T-helper 1 cell treated with Interleukin-12 subunit alpha and Interleukin-12 subunit beta and Interleukin-4 antibody, amounts not matched to agents 30 ng/mL and 1 ng/mL, for 36 hours (primary cell): Measurements from ENCODE around the gene OAS3. TPM values are rescaled to one million over a fixed set of nuclear protein-coding genes. Genes with fewer than 3 reads are reported as not detected.
"Not testable (repeated sequence)": the region's sequence is repeated elsewhere in the genome, so short reads cannot be mapped to it uniquely, and the experiment has no call there.

ENCODE experiments used
- intact Hi-C: fragments of 100-400 bp; cut with micrococcal nuclease; formaldehyde crosslinking; loops from one replicate; pipeline ENCODE4 v1.15.1; 2024
- total RNA-seq: library from RNA; stranded (reverse); gene quantifications from 2 replicates; pipeline ENCODE4 v1.2.3, GENCODE V29; 2022

Gene OAS3, protein sequence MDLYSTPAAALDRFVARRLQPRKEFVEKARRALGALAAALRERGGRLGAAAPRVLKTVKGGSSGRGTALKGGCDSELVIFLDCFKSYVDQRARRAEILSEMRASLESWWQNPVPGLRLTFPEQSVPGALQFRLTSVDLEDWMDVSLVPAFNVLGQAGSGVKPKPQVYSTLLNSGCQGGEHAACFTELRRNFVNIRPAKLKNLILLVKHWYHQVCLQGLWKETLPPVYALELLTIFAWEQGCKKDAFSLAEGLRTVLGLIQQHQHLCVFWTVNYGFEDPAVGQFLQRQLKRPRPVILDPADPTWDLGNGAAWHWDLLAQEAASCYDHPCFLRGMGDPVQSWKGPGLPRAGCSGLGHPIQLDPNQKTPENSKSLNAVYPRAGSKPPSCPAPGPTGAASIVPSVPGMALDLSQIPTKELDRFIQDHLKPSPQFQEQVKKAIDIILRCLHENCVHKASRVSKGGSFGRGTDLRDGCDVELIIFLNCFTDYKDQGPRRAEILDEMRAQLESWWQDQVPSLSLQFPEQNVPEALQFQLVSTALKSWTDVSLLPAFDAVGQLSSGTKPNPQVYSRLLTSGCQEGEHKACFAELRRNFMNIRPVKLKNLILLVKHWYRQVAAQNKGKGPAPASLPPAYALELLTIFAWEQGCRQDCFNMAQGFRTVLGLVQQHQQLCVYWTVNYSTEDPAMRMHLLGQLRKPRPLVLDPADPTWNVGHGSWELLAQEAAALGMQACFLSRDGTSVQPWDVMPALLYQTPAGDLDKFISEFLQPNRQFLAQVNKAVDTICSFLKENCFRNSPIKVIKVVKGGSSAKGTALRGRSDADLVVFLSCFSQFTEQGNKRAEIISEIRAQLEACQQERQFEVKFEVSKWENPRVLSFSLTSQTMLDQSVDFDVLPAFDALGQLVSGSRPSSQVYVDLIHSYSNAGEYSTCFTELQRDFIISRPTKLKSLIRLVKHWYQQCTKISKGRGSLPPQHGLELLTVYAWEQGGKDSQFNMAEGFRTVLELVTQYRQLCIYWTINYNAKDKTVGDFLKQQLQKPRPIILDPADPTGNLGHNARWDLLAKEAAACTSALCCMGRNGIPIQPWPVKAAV
- 286 and 292 TPM in 2 replicates for total RNA-seq

DNA sequence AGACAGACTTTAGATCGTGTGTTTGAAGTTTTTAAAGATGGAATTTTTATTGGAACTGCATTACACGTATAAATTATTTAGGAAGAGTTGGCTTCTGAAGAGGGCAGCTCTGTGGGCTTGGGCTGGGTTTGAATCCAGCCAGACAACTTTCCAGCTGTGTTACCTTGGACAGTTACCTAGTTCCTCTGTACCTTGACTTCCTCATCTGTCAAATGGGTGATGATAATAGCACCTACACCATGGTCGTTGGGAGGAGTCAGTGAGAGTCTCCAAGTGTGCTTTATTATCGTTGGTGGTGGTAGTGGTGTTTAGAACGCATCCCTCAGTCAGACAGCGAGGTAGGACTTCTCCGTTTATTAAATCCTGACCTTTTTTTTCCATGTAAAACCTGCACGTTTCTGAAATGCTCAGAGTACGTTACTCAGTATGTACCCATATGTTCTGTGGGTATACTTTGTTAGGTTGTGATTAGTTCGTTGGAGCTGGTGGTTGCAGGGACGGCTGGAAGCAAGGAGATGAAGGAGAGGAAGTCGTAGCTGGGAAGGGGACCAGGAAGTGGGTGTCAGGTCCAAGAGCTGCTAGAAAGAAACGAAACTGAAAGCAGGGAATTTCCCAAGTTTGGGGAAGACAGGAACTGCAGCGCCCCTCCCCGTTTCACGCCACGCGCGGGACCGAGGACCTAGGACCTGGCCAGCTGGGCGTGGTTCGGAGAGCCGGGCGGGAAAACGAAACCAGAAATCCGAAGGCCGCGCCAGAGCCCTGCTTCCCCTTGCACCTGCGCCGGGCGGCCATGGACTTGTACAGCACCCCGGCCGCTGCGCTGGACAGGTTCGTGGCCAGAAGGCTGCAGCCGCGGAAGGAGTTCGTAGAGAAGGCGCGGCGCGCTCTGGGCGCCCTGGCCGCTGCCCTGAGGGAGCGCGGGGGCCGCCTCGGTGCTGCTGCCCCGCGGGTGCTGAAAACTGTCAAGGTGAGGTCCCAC, at the start of gene OAS3:
Gene OAS3 (plus strand): TSS at position 734 of the 979 bp plus-strand sequence. CDS start 57 bp downstream, at position 791.
- intact Hi-C loops: loop anchor here (1.0 to 2.0 kb wide), 4 partner anchors 32 to 247 kb away; partner anchors contain the start of genes DDX54, OAS1, OAS2 and RITA1

DNA sequence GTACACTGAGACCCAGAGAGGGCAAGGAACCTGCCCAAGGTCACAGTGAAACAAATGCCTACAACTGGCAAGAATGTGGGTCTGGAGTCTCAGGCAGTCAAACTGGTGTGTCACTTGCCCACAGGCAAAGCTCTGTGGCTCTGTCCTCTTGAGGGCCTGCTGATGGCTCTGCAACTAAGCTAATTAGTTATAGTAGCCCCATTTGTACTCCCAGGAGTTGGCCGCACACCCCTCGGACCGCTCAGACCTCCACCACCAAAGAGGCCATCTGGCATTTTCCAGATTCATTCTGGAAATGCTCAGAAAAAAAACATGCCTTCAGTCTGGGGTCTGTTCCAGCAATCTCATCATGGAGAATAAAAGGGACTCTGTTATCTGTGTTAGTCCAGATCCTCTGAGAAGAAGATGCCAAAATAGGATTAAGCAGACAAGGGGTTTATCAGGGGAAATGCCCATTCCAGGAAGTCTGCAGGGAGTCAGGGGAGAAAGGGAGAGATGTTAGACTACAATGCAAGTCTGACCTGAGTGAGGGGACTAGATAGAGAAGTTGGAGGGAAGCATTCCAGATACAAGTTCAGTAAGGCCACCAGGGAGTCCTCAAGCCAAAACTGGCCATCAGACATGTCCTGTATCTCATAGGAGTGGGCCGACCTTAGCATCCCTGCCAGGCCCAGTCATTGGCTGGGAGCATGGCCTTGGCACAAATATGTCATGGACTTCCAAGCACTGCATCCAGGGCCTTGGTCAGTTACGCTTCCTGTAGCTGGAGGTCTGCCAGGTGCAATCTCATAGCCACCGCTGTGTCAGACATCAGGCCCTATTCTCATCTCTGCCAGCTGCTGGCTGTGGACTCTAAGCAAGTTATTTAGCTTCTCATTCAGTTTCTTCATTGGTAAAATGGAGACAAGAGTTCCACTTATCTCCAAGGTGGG, 46.9 kb upstream of the OAS3 start:
- intact Hi-C loops: no loop called here

DNA sequence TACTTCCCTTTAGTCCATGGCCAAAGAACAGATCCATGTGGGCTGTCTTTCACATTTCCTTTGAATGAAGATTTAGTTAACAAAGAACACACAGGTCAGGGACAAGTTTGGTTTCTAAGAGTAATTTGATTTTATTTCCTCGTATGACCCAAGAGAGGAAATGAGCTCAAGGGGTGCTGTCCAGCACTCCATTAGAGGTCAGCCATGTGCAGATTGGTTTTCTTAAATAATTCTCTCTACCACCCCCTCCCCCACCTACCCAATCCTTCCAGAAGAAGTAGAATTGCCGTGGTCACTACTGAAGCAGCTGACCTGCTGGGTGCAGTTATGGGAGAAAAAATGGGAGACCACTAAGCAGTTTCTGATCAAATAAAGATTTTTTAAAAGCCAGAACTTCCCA, 45.4 kb upstream of the OAS3 start:
- intact Hi-C loops: no loop called here

DNA sequence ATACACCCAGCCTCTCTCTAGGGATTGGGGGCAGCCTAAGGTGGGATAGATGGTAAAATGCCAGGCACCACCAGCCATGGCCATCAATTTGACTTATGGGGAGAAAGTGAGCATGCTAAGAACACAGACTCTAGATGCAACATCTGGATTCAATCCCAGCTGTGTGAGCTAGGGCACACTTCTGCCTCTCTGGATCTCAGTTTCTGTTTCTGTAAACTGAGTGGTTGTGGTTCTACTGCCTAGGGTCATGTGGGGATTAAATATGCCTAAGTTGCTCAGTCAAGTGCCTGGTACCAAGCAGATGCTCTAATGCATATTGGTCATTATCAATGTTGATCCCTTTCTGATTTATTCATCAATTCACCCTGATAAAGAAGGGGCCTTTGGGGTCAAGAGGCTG, 44.1 kb upstream of the OAS3 start:
- intact Hi-C loops: no loop called here

DNA sequence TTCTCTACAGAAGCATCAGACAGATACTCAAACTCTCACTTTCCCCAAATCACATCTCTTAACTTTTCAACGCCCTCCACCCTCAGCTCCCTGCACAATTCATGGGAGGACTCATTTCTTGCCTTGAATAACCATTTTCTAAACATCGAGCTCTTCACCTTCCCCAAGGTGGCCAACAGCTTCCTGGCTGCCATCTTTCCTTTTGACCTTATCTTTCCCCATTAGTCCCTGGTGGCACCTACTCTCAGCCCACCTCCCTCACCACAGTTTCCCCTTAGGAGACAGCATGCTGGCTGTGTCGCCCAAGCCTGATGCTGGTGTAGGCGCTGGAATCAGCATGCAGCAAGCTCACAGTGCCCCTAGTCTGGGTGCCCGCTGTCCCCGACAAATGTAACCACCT, 39.9 kb upstream of the OAS3 start:
- intact Hi-C loops: no loop called here

DNA sequence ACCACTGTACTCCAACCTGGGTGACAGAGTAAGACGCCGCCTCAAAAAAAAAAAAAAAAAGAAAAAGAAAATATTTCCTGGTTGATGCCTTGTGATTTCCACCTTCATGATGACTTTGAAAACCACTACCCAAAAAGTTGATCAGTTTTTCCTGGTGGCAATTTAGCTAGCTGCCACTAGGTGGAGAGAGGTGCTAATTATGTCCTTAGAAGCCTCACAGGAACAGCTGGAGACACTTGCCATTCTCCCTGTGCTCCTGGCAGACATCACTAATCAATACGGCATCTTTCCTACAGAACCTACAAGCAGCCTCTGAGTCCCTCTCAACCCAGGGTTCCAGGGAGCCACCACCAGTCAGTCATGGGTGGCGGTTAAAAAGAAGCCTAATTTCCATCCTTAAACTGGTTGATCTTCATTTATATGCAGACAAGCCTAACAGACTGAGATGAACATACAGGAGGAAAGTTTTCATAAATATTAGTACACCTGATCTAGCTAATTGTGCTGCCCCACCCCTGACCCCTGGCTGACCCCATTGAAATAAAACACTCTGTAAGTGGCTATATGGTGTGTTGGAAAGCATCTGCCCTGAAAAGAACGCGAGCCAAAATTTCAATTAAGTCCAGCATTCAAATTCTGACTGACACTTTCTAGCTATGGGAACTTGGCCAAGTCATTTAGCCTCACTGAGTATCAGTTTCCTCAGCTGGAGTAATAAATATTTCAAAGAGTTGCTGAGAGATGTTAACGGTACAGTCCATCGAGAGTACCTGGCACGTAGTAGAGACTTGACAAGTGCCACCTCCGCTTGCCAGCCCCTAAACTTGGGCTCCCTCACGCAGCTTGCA, 37.8 kb upstream of the OAS3 start:
- intact Hi-C loops: loop anchor here (1.0 to 10.0 kb wide), 7 partner anchors 8 to 886 kb away; partner anchors contain the start of genes ERP29, OAS3, PTPN11 and SLC8B1

DNA sequence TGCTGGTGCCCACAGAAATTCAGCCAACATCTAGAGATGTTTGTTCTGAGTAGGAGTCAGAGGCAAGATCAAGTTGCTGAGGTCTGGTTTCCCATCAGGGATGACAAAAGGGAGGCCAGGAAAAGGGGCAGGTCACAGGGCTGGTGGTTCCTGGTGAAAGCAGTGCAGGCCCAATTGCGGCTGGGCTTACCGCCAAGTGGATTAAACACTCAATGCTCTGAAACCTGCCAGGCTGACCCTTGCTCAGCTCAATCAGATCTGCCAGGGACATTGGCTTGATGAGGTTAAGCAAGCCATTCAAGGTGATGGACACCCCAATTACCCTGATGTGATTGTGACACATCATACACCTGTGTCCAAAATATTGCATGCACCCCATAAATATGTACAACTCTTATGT, 37.0 kb upstream of the OAS3 start:
- intact Hi-C loops: loop anchor here (10.0 kb wide), 3 partner anchors 434 to 886 kb away; partner anchors contain the start of genes ERP29, PTPN11, SLC8B1 and TMEM116

DNA sequence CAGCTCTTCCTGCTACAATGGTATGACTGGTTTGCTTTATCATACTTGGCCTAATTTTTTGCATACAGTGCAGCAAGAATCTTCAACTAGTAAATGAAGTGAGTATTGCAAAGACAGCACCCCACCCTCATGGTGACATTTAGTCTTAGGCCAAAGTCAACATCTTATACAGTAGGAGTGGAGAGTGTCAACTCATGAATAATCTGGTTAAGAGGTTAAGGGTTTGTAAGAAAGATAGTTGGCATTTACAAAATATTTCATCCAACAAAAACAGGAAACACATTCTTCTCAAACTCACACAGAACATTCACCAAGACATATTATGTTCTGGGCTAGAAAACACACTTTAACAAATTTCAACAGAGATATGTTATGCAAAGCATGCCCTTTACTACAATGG, 33.7 kb upstream of the OAS3 start:
- intact Hi-C loops: loop anchor here (10.0 kb wide), 3 partner anchors 430 to 890 kb away; partner anchors contain the start of genes ERP29, PTPN11, SLC8B1 and TMEM116

DNA sequence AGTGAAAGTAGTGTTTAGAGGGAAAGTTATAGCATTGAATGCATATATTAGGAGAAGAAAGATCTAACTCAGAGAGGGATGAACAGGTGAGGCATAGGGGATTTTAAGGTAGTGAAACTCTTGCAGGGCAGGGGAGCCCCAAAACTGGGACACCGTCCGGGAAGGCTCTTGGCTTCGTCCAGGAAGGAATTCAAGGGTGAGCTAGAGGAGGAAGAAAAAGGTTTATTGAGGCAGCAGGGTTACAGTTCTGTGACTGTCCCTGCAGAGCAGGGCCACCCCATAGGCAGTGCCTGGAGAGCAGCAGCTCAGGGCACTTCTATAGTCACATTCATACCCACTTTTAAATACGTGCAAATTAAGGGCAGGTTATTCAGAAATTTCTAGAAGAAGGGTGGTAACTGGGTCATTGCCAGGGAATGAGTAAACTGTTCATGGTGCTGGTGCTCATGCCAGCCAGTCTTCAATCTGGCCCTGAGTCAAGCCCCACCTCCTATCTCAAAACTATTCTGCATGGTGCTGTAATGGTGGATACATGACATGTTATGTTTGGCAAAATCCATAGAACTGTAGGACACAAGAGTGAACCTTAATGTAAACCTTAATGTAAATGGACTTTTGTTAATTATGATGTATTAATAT, 32.7 kb upstream of the OAS3 start:
- intact Hi-C loops: loop anchor here (1.0 to 10.0 kb wide), 7 partner anchors 33 to 891 kb away; partner anchors contain the start of genes DDX54, ERP29, OAS2 and OAS3

DNA sequence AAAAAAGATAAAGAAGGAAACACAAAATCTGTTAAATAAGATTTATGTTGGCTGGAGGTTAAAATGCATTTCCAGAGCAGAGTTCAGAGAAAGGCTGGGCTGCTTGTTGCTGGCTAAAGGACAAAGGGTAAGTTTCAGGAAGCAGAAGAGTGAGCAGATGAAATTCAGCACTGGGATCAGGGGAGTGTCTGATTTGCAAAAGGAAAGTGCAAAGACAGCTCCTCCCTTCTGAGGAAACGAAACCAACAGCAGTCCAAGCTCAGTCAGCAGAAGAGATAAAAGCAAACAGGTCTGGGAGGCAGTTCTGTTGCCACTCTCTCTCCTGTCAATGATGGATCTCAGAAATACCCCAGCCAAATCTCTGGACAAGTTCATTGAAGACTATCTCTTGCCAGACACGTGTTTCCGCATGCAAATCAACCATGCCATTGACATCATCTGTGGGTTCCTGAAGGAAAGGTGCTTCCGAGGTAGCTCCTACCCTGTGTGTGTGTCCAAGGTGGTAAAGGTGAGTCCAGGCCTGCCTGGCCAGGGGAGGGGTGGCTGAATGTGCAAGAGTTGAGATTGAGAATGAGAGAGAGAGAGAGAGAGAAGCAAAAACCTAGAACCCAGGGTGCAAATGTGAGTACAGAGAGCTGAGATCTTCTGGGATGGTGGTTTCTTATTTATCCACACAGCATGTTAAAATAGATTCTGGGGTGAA, 31.4 kb upstream of the OAS3 start, which contains the start of gene OAS1:
Gene OAS1 (plus strand): TSS at position 251 of the 703 bp plus-strand sequence. CDS start 78 bp downstream, at position 329.
- intact Hi-C loops: loop anchor here (1.0 to 10.0 kb wide), 7 partner anchors 31 to 892 kb away; partner anchors contain the start of genes DDX54, ERP29, OAS2 and OAS3

DNA sequence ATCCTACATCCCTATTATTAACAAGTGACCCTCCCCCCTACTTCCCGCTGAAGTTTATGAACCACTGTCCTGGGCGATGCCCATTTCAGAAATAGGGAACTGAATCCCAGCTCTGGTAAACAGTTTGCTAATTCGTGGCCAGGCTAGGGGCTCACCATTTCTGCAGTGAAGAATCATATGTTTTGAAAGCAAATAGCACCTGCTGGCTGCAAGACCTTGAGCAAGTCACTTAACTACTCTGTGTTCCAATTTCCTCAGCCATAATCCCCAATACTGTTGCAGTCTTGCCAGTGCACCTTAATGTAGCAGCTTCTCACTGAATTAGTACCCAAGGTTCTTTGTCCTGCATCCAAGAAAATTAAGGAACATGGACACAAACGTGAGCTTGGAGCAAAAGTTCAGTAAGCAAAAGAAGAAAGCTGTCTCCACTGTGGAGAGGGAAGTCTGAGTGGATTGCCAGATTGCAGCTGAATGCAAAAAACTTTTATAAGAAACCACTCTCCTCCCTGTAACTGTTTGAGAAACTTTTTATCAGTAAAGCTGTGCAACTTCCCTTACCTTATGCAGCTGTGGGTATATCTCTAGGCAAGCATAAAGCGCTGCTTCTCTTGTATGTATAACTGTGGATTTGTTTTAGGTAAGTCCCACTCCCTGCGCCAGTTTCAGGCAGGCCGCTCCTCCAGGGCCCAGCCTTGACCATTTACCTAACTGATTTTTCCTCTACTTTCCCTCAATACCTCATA, 30.7 kb upstream of the OAS3 start:
- intact Hi-C loops: loop anchor here (1.0 to 10.0 kb wide), 6 partner anchors 7 to 893 kb away; partner anchors contain the start of genes DDX54, ERP29, PTPN11 and RITA1

DNA sequence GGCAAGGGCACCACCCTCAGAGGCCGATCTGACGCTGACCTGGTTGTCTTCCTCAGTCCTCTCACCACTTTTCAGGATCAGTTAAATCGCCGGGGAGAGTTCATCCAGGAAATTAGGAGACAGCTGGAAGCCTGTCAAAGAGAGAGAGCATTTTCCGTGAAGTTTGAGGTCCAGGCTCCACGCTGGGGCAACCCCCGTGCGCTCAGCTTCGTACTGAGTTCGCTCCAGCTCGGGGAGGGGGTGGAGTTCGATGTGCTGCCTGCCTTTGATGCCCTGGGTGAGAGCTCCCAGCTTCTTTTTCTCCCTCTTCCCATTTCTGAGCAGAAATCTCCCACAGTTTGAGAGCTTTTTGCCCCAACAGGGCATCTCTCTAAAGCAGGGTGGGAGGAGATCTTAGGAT, 29.7 kb upstream of the OAS3 start:
- intact Hi-C loops: loop anchor here (1.0 to 10.0 kb wide), 4 partner anchors 8 to 894 kb away; partner anchors contain the start of genes ERP29, PTPN11, SLC8B1 and TMEM116

DNA sequence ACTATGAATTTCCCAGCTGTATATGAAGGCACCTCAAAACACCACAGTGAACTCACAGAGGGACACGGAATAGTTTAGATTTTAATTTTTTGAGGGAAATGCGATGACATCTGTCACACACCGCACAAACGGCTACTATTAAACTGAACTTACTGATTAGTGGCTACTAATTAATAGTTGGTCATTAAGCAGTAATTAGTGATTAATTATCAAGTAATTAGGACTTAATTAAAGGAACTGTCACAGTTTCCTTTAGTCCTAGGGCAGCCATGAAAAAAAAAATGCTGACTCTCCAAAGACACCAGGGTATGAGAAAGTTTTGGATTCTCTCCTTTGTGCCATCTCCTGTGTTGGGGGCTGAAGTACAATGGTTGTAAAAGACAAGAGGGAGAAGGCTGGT, 28.6 kb upstream of the OAS3 start:
- intact Hi-C loops: loop anchor here (10.0 kb wide), 3 partner anchors 425 to 895 kb away; partner anchors contain the start of genes ERP29, PTPN11, SLC8B1 and TMEM116

DNA sequence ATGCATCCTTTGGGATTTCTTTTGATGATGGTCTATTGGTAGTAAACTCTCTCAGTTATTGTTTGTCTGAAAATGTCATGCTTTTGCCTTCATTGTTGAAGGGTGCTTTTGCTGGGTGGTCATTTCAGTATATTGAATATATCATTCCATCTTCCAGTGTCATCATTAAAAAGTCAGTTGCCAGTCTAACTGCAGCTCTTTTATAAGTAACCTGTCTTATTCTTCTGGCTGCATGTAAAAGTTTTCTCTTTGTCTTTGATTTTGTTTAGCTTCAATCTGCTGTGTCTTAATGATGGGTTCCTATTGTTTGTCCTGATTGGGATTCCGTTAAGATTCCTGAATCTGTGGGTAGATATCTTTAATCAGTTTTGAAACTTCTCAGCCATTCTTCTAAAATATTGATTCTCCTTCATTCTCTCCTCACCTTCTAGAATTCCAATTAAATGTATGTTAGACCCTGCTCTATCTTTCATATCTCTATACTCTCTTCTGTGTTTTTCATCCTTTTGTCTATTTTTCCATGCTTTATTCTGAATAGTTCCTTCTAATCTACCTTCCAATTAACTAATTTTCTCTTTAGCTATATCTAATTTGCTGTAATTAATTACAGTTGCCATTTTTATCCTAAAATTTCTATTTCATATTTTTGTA, 25.1 kb upstream of the OAS3 start:
- intact Hi-C loops: no loop called here

DNA sequence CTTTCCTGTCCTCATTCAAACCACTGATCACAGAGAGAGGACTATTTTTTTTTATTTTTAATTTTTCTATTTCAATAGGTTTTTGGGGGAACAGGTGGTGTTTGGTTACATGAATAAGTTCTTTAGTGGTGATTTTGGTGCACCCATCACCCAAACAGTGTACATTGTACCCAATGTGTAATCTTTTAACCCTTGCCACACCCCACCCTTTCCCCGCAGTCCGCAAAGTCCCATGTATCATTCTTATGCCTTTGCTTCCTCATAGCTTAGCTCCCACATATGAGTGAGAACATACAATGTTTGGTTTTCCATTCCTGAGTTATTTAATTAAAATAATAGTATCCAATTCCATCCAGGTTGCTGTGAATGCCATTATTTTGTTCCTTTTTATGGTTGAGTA, 24.4 kb upstream of the OAS3 start:
- intact Hi-C loops: not testable (repeated sequence)
